HepG2 (cell line): Measurements from ENCODE around the gene PSME3IP1. TPM values are rescaled to one million over a fixed set of nuclear protein-coding genes. Genes with fewer than 3 reads are reported as not detected.

Experiments used
- AGO2 ChIP-seq: fragments of 200-400 bp; formaldehyde crosslinking; optimal IDR thresholded peaks from 2 replicates; pipeline ENCODE3; 2017; ENCODE audit warnings: mild to moderate bottlenecking, low read depth, low read length, moderate library complexity
- AHR ChIP-seq: IDR thresholded peaks from 2 replicates; pipeline ENCODE4 v1.6.1; 2018; ENCODE audit warnings: missing genetic modification reagents, missing compliant biosample characterization
- CBX2 ChIP-seq, 2 experiments: fragments of 200-600 bp in 1 of 2; sonication (generic); formaldehyde crosslinking in 1 of 2; IDR thresholded peaks; 2 replicates each; pipeline versions ENCODE4 v1.7.0 to v1.8.1; 2018 to 2022; ENCODE audit warnings: low read depth in 2 of 2, low read length in 1 of 2, mild to moderate bottlenecking in 1 of 2, missing genetic modification reagents in 1 of 2
- GABPB1 ChIP-seq: IDR thresholded peaks from 2 replicates; pipeline ENCODE4 v1.6.1; 2016; ENCODE audit warnings: mild to moderate bottlenecking, missing genetic modification reagents, moderate library complexity, missing compliant biosample characterization
- HBP1 ChIP-seq: IDR thresholded peaks from 2 replicates; pipeline ENCODE4 v1.6.1; 2016; ENCODE audit warnings: low read depth, control low read depth
- HNF1B ChIP-seq: sonication (generic); formaldehyde crosslinking; IDR thresholded peaks from 2 replicates; pipeline ENCODE4 v1.5.1; 2020; ENCODE audit warnings: mild to moderate bottlenecking, moderate library complexity, missing genetic modification reagents
- KLF12 ChIP-seq: sonication (generic); formaldehyde crosslinking; IDR thresholded peaks from 2 replicates; pipeline ENCODE4 v1.4.0; 2020; ENCODE audit warnings: missing genetic modification reagents, borderline replicate concordance
- NCOA1 ChIP-seq: sonication (generic); formaldehyde crosslinking; IDR thresholded peaks from 2 replicates; pipeline ENCODE4 v1.9.0; 2021; ENCODE audit warnings: missing genetic modification reagents
- RAD51 ChIP-seq: fragments of 450-650 bp; IDR thresholded peaks from 2 replicates; pipeline ENCODE4 v1.6.1; 2016; ENCODE audit warnings: borderline replicate concordance
- SMAD9 ChIP-seq: sonication (generic); formaldehyde crosslinking; IDR thresholded peaks from 2 replicates; pipeline ENCODE4 v1.5.1; 2020; ENCODE audit warnings: mild to moderate bottlenecking, missing genetic modification reagents
- ZC3H4 ChIP-seq: sonication (generic); formaldehyde crosslinking; IDR thresholded peaks from 2 replicates; pipeline ENCODE4 v1.4.0; 2020; ENCODE audit warnings: missing genetic modification reagents, borderline replicate concordance
- ZKSCAN5 ChIP-seq: sonication (generic); formaldehyde crosslinking; IDR thresholded peaks from 2 replicates; pipeline ENCODE4 v1.5.1; 2020; ENCODE audit warnings: mild to moderate bottlenecking, missing genetic modification reagents
- ZNF143 ChIP-seq: sonication (generic); formaldehyde crosslinking; IDR thresholded peaks from 2 replicates; pipeline ENCODE4 v1.4.0; 2020; ENCODE audit warnings: missing genetic modification reagents
- ZNF224 ChIP-seq: sonication (generic); formaldehyde crosslinking; IDR thresholded peaks from 2 replicates; pipeline ENCODE4 v1.5.0; 2020; ENCODE audit warnings: mild to moderate bottlenecking, missing genetic modification reagents
- ZNF235 ChIP-seq: sonication (generic); formaldehyde crosslinking; IDR thresholded peaks from 2 replicates; pipeline ENCODE4 v1.8.1; 2023; ENCODE audit warnings: mild to moderate bottlenecking, missing genetic modification reagents, borderline replicate concordance
- ZNF362 ChIP-seq: sonication (generic); formaldehyde crosslinking; IDR thresholded peaks from 2 replicates; pipeline ENCODE4 v1.4.0; 2020; ENCODE audit warnings: missing genetic modification reagents, mild to moderate bottlenecking, borderline replicate concordance
- ZNF484 ChIP-seq: sonication (generic); formaldehyde crosslinking; IDR thresholded peaks from 2 replicates; pipeline ENCODE4 v1.5.1; 2020; ENCODE audit warnings: mild to moderate bottlenecking, low read depth, missing genetic modification reagents, borderline replicate concordance
- ZNF616 ChIP-seq: sonication (generic); formaldehyde crosslinking; IDR thresholded peaks from 2 replicates; pipeline ENCODE4 v1.5.0; 2020; ENCODE audit warnings: low read depth, mild to moderate bottlenecking, missing genetic modification reagents
- ZNF710 ChIP-seq: sonication (generic); formaldehyde crosslinking; IDR thresholded peaks from 2 replicates; pipeline ENCODE4 v1.5.0; 2020; ENCODE audit warnings: mild to moderate bottlenecking, missing genetic modification reagents, borderline replicate concordance
- ZNF800 ChIP-seq: sonication (generic); formaldehyde crosslinking; IDR thresholded peaks from 2 replicates; pipeline ENCODE4 v1.4.0; 2020; ENCODE audit warnings: missing genetic modification reagents
- ZZZ3 ChIP-seq: sonication (generic); formaldehyde crosslinking; IDR thresholded peaks from 2 replicates; pipeline ENCODE4 v1.4.0; 2020; ENCODE audit warnings: missing genetic modification reagents, mild to moderate bottlenecking, borderline replicate concordance
- polyA plus RNA-seq, 8 experiments: library from polyadenylated mRNA; depleted of rRNA in 3 of 8; stranded (reverse) in 7 of 8; unstranded in 1 of 8; fragments of >200 nt; fragmentation: Illumina TruSeq in 4 of 8; extraction: Trizol in 4 of 8; gene quantifications; 2 replicates each; pipeline versions ENCODE4 v1.2.1 to v1.2.3, GENCODE V29; 2011 to 2016; ENCODE audit warnings: low read depth in 4 of 8, missing spikeins in 1 of 8, mixed read lengths in 1 of 8; ENCODE audit not compliant: insufficient read depth in 1 of 8
- total RNA-seq, 5 experiments: library from RNA; depleted of rRNA; stranded (reverse); fragments of >200 nt; fragmentation: Illumina TruSeq; extraction: Trizol; gene quantifications; 2 replicates each; pipeline ENCODE4 v1.2.3, GENCODE V29; 2016; ENCODE audit warnings: low read depth in 1 of 5
- TF ChIP-seq, protein P1 (sequence below): sonication (generic); formaldehyde crosslinking; IDR thresholded peaks from 2 replicates; pipeline ENCODE4 v1.4.0; 2020; ENCODE audit warnings: mild to moderate bottlenecking, missing genetic modification reagents

Gene PSME3IP1
- total and polyA plus RNA-seq, 2 of the 13 experiments (the other 11 are each of a cell fraction or from before 2014, with no cell fraction given): 90.8 to 99.8 TPM

DNA sequence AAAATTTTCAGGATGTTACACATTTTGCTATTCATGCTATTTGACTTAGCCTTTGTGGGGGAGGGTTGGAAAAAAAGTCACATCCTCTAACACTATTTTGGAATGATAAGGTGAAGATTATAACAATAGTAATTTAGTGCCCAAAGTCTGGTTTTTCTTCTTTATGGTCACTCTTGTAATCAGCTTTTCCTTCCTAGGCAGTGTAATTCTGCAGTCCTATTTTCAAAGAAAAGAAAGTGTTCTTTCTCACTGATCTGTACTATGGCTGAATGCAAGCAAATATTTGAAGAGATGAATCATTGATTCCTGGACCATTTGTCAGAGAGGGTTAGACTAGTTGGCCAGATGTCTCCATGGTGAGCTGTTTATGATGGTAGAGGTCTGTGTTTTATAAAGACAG, 8.7 kb upstream of the PSME3IP1 start (continued):
- no peak for TF ChIP-seq ZNF484 (CRISPR knock-in tag)
- no peak for TF ChIP-seq GABPB1
- TF ChIP-seq NCOA1 (CRISPR knock-in tag): no peak
- TF ChIP-seq ZC3H4 (CRISPR knock-in tag): no peak
- TF ChIP-seq ZZZ3 (CRISPR knock-in tag): no peak
- no peak for TF ChIP-seq ZNF224 (CRISPR knock-in tag)
- 0 out of 2 replicates have a peak, but pooled peaks have one; percentile 42 for TF ChIP-seq HBP1 (CRISPR knock-in tag)
- no peak for TF ChIP-seq ZKSCAN5 (CRISPR knock-in tag)
- TF ChIP-seq ZNF235 (CRISPR knock-in tag): no peak
- TF ChIP-seq ZNF143 (CRISPR knock-in tag): no peak
- TF ChIP-seq RAD51: no peak
- TF ChIP-seq ZNF362: no peak
- no peak for TF ChIP-seq AGO2
- TF ChIP-seq KLF12: no peak
- TF ChIP-seq CBX2 (IDR thresholded peaks at IDR 0.05; ENCODE audit: low read depth, low read length): no peak
- no peak for TF ChIP-seq CBX2 (CRISPR knock-in tag; IDR thresholded peaks at IDR 0.05; ENCODE audit: low read depth)
- TF ChIP-seq, protein P1, sequence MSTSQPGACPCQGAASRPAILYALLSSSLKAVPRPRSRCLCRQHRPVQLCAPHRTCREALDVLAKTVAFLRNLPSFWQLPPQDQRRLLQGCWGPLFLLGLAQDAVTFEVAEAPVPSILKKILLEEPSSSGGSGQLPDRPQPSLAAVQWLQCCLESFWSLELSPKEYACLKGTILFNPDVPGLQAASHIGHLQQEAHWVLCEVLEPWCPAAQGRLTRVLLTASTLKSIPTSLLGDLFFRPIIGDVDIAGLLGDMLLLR (CRISPR knock-in tag): no peak
- no peak for TF ChIP-seq ZNF800
- TF ChIP-seq ZNF710 (CRISPR knock-in tag): 0 out of 2 replicates have a peak, but pooled peaks have one; percentile 36
- TF ChIP-seq ZNF616 (CRISPR knock-in tag): no peak
- no peak for TF ChIP-seq HNF1B (CRISPR knock-in tag)
- TF ChIP-seq SMAD9 (CRISPR knock-in tag): no peak
- TF ChIP-seq AHR (CRISPR knock-in tag): no peak; the same call in 1 of the 2 replicates
